Skin epidermis (tissue), 12 donors: ENCODE measurements around the gene SSRP1.
"Not testable (repeated sequence)": the region's sequence is repeated elsewhere in the genome, so short reads cannot be mapped to it uniquely, and the experiment has no call there.

ENCODE experiments used
- H3K27ac ChIP-seq, 21 experiments: fragments of 200-600 bp; sonication (generic) in 11 of 21; one replicate each; pipeline ENCODE4 v1.5.0; 2020; ENCODE audit warnings: mild to moderate bottlenecking in 3 of 21, inconsistent platforms in 2 of 21, moderate library complexity in 2 of 21
- H3K4me3 ChIP-seq, 7 experiments: fragments of 200-600 bp; sonication (generic) in 2 of 7; one replicate each; pipeline ENCODE4 v1.5.0; 2020; ENCODE audit warnings: inconsistent platforms in 2 of 7, mild to moderate bottlenecking in 2 of 7, moderate library complexity in 1 of 7

SSRP1 gene

DNA sequence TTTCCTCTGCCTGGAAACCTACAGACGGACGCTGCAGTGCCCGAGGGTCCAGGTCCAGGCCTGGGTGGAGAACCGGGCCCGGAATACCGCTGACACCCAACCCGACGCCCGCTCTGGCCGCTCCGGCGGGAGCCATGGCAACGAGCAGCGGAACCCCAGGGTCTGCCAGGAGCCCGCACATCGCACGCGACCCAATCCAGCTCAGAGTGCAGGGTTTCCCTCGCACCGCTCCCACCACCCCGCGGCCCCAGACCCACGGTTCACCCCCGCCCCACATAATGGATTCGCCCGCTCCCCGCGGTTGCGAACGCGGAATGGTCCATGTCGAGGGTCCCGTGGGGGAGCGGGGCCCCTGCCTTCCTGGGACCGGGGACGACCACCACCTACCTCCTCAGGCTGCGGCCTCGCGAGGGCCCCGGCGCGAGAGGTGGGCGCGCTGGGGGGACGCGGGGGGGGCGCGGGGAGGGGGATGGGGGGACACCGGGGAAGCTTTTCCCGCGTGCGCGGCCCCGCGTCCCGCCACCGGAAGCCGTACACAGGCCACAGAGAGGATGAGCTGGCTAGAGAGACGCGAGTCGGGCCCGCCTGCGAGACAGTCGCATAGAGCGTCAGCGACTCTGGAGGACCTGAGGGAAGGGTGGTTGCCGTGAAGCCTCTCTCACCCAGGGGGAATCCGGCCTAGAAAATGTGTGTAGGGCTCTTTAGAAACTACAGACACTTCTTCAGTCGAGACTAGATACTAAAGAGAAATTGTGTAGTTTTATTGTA lies at the start of gene SSRP1:
TSS of gene SSRP1 (minus strand) at position 550 of the 768 bp plus-strand sequence. CDS start 771 bp downstream, outside the sequence.
- peak within 1 kb of the TSS; percentile 28 to 98 (median 93) for H3K27ac ChIP-seq
- H3K4me3 ChIP-seq, result peak within 1 kb of the TSS; percentile 49 to 94 (median 81)

DNA sequence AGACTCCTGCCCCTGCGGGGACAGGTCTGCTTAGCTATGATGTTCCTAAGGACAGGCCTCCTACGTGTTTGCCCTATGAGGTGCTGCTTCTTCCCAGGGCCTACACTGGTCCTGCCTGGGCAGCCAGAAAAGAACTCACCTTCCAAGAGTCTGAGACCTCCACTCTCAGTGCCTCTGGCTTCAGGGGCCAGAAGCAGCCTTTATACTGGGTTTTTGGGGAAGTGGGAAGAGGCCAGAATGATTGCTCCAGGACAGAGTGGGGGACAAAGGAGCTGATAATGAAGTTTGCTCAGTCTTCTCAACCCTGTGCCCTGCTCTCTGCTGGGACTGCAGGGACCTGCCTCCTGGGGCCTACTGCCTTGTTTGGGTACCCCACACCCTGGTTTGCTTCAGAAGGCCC lies 45.3 kb upstream of the SSRP1 start, which contains the start of gene PRG3:
TSS of gene PRG3 (minus strand) at position 176 of the 400 bp plus-strand sequence. CDS start 442 bp downstream, outside the sequence.
- H3K27ac ChIP-seq, result no peak within 1 kb of the TSS
- H3K4me3 ChIP-seq, result no peak within 1 kb of the TSS

DNA sequence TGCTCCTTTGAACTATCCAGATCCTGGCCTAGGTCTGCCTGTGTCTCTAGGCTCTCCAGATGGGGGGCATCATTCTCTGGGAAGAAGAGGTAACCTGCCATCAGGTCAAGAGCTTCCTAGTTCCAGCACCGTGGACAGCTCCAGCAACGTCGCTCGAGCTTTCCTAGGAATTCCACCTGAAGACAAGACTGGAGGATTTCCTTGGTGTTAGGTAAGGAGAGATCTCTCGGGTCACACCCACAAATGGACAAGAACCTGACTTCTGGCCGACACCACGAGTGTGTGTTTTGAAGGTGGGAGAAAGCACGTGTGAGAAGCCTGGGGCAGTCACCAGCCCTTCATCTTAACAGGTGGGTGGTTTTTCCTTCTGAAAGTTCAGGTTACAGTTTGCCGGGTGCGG lies 44.0 kb upstream of the SSRP1 start:
- H3K4me3 ChIP-seq, result no peak overlapping the region

GRCh38 chr11:57378186-57378585 lies 42.5 kb upstream of the SSRP1 start:
- H3K27ac ChIP-seq, result no peak overlapping the region

More for the DNA sequence above, 44.0 kb upstream of the SSRP1 start:
- no peak overlapping the region for H3K27ac ChIP-seq

GRCh38 chr11:57377107-57377506 lies 41.4 kb upstream of the SSRP1 start:
- H3K4me3 ChIP-seq, result no peak overlapping the region
- H3K27ac ChIP-seq, result no peak overlapping the region

More at GRCh38 chr11:57378186-57378585, 42.5 kb upstream of the SSRP1 start:
- no peak overlapping the region for H3K4me3 ChIP-seq

GRCh38 chr11:57376095-57377090 lies 40.7 kb upstream of the SSRP1 start:
- H3K4me3 ChIP-seq, result no peak overlapping the region
- H3K27ac ChIP-seq, result no peak overlapping the region

GRCh38 chr11:57375490-57375889 lies 39.8 kb upstream of the SSRP1 start:
- H3K4me3 ChIP-seq, result no peak overlapping the region
- no peak overlapping the region for H3K27ac ChIP-seq

- Histone ChIP-seq H3K27ac (no peak overlapping the region), H3K4me3 (no peak overlapping the region)
Observed at GRCh38 chr11:57374966-57375365, 39.3 kb upstream of the SSRP1 start.

DNA sequence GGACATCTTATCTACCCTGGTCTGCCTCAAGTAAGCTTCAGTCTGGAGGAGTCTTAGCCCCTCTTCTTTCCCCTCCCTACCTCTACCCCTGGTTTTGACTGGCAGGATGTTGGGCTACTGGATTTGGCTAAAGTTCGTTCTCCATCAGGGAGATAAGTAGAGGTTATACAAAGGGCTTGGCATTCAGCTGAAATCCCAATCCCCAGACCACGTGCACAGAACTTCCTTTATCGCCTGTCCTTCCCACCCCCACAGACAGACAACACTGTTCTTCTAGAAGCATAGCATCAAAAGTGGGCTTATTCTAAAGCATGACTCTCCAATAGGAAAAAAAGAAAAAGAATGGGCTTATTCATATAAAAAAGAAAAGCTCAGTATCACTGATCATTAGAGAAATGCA lies 37.5 kb upstream of the SSRP1 start:
- Histone ChIP-seq H3K27ac (no peak overlapping the region), H3K4me3 (no peak overlapping the region)

GRCh38 chr11:57370941-57371340 lies 35.2 kb upstream of the SSRP1 start:
- H3K27ac ChIP-seq, result no peak overlapping the region
- H3K4me3 ChIP-seq, result no peak overlapping the region

DNA sequence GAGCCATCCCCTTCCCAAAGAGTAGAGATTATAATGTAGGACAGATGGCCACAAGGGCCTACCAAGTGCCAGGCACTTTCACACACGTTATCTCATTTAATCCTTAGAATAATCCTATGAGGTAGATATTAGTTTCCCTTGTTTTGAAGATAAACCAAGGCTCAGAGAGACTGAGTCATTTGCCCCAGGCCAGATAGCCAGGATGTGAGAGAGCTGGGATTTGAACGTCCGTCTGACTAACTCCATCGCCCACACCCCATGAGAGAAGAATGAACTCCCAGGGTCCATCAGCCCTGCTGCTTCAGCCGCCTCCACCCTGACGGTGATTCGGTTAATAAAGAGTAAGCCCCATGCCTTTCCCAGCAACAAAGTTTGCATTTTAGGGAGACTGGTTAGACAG lies 34.6 kb upstream of the SSRP1 start:
- no peak overlapping the region for H3K27ac ChIP-seq
- no peak overlapping the region for H3K4me3 ChIP-seq

GRCh38 chr11:57368845-57369232 lies 33.1 kb upstream of the SSRP1 start:
- Histone ChIP-seq H3K4me3 (no peak overlapping the region), H3K27ac (no peak overlapping the region)

- Histone ChIP-seq H3K4me3 (no peak overlapping the region), H3K27ac (no peak overlapping the region)
Observed at GRCh38 chr11:57368106-57368844, 32.6 kb upstream of the SSRP1 start.

GRCh38 chr11:57364851-57365660 lies 29.4 kb upstream of the SSRP1 start:
- Histone ChIP-seq H3K4me3 (no peak overlapping the region), H3K27ac (no peak overlapping the region)

GRCh38 chr11:57363131-57364080 lies 27.7 kb upstream of the SSRP1 start:
- no peak overlapping the region for H3K27ac ChIP-seq
- H3K4me3 ChIP-seq, result no peak overlapping the region

- Histone ChIP-seq H3K27ac (no peak overlapping the region), H3K4me3 (no peak overlapping the region)
Observed at GRCh38 chr11:57361926-57362325, 26.2 kb upstream of the SSRP1 start.

GRCh38 chr11:57361420-57361819 lies 25.7 kb upstream of the SSRP1 start:
- not testable (repeated sequence) for H3K27ac ChIP-seq, H3K4me3 ChIP-seq

DNA sequence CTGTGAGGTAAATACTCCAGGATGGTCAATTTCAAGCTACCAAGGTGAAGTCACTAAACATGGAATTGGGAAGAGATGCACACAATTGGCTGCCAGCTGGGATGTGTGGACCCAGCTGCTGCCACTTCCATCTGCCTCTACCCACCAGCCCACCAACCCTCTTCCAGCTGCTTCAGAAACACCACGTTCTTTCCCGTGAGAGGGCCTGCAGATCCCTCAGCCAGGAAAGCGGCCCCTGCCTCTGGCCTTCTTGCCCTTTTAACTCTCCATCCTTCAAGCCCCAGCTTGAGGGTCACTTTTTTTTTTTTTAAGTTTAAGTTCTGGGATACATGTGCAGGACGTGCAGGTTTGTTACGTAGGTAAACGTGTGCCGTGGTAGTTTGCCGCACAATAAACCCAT lies 25.3 kb upstream of the SSRP1 start:
- H3K27ac ChIP-seq, result no peak overlapping the region
- no peak overlapping the region for H3K4me3 ChIP-seq
